GM19452 (cell line): ENCODE measurements around the gene MYO1C.
"Not testable (repeated sequence)": the region's sequence is repeated elsewhere in the genome, so short reads cannot be mapped to it uniquely, and the experiment has no call there.

Experiments
- ATAC-seq: cut with Tn5 transposase; IDR thresholded peaks from one replicate; pipeline ENCODE4 v1.9.1; 2021; ENCODE audit not compliant: unreplicated experiment

MYO1C gene

DNA sequence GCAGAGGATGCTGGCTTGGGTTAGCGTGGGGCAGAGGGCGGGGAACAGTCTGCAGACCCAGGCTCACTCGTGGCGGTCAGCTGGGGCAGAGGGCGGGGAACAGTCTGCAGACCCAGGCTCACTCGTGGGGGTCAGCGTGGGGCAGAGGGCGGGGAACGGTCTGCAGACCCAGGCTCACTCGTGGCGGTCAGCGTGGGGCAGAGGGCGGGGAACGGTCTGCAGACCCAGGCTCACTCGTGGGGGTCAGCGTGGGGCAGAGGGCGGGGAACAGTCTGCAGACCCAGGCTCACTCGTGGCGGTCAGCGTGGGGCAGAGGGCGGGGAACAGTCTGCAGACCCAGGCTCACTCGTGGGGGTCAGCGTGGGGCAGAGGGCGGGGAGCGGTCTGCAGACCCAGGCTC is 16.2 kb upstream of the MYO1C start:
- ATAC-seq = not testable (repeated sequence)

DNA sequence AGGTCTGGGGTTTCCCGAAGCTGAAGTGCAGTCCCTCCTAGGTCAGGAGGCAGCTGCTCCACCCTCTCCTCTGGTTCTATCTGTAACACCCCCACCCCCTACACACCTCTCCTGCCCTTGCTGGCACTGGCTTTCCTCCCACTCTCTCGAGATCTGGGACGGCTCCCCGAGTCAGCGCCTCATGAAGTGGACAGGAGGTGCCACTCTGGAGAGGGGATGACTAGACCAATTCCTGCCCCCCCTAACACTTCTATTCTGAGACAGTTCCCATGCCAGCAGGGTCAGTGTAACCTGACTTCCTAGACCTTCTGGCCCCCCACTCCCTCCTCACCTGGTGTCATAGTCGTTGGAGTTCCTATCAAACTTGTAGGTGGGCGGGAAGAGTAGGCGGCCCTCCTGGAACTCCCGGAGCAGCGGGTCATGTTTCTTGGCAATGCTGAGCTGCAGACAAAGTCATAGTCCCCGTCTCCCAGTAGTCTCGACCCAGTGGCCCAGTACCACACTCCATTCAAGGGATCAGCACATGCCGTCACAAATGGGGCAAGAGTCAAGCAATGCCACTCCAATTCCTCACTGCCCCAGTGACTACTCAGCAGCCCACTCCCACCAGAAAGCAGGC is 14.3 kb upstream of the MYO1C start:
- ATAC-seq = no peak

DNA sequence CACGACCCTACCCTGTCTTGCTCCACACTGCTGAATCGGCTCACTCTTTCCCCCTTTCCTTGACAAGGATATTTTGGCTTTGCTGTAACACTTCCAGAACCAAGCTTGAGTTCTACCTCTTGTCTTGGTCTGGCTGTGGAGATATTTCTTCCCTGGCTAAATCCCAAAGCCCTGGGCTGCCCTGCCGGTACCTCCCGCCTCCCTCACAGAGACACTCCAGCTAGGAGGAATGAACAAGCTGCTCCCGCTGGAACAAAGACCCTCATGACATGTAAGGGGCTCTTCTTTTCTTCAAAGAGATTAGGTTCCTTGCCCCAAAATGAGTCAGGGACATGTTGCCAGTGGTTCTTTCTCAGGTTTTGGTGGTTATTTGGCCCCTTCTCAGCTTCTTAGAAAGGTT is 13.1 kb upstream of the MYO1C start:
- no peak for ATAC-seq

DNA sequence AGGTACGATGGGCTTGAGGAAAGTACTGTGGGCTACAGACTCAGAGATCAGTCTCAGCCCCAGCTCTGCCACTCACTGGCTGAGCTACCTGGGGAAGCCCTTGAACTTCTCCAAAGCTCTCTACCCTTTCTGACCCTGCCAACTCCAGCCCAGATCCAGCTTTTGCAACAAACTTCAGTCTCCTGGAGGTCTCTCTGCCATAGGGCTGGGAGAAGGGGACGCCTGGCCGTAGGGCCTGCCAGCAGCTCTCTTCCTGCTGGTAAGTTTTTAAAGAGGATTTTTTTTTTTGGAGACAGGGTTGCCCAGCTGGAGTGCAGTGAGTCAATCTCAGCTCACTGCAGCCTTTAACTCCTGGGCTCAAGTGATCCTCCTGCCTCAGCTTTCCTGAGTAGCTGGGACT is 12.4 kb upstream of the MYO1C start:
- ATAC-seq = no peak

DNA sequence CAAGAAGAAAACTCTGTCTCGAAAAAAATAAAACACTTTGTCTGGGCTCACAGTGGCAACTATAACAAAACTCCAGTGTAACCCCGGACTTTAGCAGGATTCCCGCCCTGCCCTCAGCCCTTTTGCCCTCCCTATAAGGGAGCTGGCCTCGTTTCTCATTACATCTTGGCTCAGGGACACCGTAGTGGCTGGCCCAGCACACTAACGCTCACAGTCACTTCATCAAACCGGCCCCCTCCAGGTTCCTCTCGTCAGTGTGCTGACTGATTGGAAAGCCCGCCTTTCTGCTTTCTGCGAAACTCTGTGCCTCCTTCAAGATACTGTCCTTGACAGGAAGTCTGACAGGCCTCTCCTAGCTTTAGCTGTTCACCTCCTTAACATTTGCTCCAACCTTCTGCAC is 11.2 kb upstream of the MYO1C start:
- ATAC-seq = no peak

DNA sequence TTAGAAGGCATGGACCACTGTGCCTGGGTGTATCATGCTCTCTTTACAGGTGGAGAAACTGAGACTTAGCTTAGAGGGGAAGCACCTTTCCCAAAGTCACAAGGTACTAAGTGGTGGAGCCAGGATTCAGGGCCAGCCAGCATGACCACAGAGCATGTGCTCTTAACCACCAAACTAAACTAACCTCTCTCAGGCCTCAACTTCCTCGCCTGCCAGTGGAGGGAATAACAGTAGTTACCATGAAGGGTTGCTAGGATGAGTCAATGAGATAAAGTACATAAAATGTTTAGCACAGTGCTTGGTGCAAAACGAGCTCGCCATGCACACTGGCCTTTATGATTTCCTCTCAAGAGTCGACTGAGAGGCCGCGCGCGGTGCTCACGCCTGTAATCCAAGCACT is 6.4 kb upstream of the MYO1C start:
- no peak for ATAC-seq

DNA sequence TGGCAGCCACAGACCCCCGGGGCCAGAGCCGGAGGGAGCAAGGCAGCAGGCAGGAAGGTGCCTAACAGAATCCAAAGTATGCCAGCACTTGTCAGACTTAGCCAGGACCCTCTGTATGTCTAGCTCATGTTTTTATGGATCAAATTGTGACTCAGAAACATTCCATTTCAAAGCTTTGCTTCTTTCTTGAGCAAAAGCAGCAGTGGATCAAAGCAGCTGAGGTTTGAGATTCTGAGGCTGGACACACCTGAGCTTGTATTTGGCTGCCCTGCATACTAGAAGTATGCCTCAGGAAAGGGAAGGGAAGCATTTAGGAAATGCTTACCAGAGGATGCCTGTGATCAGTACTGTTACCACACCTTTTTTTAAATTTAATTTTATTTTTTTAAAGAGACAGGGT is 5.7 kb upstream of the MYO1C start:
- ATAC-seq = no peak

DNA sequence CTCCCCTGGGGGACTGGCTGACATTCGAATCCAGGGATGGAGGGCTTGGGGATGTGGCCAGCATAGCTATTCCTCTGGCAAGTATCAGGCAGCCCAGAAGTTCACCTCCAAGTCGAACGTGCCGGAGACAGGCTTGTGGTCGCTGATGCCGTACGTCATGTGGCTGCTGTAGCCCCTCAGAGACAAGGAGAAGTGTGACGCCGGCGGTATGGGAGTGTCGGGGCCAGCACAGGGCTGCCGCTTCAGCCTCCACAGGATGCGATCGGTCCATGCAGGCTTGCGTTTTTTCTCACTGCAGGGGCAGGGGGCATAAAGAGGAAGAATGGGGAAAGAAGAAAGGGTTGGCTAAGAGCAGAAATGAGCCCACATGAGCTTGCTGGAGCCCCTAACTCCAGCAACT is 5.3 kb upstream of the MYO1C start:
- no peak for ATAC-seq

DNA sequence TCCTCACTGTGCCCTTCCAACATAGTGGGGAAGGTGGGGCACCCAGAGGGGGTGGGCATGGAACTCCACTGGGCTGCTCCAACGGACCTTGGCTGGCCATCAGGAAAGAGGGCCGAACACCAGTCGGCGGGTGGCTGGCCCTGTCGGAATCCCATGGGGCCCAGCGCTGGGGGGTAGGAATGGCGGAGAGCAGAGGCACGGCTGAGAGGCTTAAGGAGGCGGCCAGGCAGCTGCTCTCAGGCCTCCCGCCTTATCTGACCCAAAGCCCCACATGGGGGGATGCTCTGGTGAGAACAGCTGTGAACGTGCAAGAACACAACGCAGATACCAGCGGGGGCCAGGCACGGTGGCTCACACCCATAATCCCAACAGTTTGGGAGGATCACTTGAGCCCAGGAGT is 4.4 kb upstream of the MYO1C start:
- ATAC-seq = no peak

DNA sequence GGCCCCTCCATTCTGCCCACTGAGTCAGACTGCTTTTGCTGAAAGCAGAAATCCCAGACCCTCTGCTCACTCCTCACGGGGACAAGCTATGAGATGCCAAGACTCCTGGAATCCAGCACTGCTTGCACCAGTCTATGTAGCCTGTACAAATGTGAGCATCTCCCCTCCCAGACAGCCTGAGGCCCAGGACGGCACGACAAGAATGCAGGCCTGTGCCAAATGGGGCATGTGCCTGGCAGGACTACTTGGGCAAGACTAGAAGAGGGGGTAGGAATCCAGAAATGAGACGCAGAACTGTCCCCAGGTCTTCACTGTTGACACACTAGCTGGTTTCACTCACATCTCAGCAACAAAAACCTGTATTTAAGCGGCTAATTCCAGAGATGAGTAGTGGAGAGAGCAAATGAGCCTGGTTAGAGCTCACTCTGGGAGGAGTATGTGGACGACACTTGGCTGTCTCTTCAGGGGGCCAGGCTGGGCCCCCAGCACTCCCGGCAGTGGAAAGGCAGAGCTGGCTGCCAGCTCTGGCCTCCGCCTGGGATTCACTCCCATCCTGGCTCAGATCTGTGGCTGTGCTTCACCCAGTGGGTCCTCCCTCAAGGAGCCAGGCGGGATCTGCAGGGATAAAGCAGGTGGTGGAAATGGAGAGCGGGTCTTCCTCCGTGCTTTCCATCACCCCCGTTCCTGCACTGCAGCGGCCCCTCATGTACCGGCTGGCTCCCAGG is 2.9 kb upstream of the MYO1C start:
- ATAC-seq = no peak

DNA sequence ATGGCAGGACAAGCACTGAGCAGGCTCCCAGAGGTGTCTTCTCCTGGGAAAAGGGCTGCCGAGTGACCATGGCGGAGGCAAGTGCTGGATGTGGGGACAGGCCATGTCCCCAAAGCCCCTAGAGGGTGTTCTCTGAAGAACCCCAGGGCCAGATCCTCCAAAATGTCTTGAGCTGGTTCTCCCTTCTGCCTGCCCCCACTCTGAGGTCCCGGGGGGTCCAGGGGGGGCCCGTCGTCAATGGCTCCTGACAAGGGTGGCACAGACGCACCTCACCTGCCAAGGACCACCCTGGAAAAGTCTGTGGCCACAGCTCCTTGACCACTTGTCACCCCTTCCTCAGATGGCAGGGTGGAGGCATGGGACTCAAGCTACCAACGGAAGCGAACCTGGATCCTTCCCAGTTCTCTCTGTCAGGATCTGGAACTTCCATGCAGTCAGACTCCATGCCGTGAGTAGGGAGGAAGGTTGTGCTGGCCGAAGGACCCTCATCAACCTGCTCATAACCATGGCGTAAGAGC is 2.3 kb upstream of the MYO1C start:
- ATAC-seq = no peak

DNA sequence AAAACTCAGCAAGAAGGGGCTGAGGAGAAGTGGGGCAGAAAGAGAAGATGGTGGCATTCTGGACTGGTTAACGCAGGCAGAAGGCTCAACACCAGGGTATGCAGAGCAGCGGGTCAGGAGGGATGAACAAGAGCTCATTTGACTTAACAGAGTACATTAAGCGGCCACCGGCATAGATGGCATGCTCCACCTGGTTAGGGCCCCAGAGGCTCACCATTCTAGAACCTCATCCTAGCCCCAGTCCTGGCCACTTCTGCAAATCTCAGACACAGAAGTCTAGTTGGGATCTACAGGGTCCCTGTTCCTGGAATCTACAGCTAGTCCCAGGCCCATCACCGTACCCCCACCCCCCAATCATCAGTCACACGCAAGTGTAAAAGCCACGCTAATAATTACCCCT is 1.7 kb upstream of the MYO1C start:
- no peak for ATAC-seq

DNA sequence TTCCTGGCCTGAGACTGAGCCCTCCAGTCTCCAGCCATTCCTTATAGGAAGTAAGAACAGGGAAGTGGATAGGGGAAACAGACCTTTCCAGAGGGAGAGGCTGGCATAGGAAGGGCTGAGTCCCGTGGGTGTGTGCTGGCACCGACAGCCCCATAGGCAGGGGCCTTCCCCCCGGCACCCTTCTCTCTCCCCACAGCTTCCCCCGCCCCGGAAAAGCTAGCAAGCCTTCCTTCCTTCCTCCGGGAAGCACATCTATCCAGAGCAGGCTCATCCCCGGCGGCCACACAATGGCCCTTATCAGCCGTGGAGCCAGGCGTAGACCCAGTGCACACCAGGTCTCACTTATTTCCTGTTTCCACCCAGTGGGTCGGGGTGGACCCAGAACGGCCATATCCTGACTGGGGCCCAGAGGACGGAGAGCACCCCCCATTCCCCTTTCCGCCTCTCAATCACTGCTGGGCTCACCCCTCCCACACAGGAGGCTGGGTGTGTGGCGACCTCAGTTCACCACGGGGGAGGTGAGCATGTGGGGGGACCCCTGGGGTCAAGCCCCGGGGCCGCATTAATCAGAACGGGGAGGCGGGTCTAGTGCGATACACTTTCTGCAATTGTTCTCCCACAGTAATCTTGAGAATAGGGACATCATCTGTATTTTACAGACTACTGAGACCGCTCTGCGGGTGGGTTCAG is 950 bp upstream of the MYO1C start:
- no peak for ATAC-seq

DNA sequence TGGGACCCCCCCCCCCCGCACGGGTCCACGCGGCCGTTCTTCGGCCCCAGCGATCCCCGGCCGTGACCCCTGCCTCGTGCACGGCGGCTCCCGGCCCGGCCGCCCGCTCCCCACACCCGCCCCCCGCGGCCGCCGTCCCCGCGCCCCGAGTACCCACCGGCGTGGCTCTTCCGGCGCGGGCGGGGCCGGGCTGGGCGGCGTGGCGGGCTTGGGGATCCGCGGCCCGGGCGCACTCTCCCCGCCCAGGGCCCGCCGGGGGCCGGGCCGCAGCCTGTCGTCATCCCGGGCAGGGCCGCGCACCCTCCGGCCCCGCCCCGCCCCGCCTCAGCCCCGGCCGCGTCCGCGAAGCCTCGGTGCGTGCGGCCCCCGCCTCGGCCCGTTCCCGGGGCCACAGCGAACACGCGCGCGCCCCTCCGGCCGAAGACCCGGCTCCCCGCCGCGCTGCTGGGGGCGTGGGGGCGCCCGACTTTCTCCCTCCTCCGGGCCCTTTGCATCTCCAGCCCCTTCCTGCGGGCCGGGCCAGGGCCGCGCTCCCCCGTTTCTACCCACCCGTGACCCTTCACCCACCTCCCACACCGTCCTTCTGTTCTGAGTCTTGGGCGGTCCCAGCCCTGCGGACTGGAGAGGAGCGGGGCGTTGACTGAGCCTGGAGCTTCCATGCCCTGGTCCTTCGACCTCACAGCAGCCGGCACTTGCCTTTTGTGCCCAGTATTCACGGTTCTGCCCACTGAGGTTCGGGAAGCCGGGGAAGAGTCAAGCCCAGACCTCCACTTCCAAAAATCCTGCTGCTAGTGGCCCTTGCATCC is 840 bp downstream of the MYO1C start:
- ATAC-seq = no peak

DNA sequence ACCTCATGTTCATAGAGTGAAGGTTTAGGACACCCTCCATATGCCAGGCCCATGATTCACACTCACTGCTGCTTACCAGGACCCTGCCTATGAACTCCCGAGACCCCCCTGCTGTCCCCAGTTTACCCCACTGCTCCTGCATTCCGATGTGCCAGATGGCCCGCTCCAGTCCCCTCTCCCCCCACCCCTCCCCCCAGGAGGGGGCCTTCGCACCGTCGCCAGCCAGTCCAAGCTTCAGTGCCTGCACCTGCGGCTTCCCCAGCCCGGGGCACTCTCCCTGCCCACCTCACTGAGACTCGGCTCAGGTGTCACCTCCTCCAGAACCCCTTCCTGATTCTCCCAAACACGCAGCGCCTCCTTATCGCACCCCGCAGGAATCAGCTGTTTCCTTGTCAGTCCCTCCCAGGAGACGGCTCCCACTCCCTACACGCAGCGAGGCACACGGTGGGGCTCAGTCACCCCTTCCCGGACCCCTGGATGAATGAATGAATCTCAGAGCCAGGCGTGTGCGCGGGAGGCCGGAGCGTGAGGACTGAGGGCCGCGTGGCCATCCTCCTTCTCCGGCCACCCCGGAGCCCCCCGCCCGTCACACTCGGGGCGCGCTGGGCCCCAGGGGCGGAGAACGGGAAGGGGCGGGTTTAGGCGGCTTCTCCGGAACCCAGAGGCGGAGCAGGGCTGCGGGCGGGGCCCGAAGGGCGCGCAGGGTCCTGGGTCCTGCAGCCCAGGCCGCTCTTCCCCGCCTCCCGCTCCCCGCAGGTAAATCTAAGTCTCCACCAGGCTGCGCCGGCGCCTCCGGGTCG is 1.6 kb downstream of the MYO1C start:
- no peak for ATAC-seq

DNA sequence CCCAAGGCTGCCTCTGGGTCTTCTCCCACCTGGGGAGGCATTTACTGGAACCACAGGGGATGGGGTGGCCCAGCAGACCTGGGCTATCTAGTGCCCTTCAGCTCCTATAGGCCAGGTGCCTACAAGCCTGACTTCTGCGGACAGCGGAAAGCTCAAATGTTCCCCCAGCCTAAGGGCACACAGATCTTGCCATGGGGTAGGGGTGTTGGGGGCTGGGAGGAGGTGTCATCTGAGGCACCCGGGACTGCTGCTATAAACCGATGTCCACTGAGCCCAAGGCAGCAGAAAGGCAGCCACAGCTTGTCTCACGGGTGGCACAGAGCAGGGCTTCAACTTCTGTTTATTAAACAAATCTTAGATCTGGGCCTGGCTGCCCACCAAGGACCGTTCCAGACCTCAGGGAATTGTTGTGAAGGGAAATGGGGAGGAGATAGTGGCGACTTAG is 3.6 kb downstream of the MYO1C start:
- ATAC-seq = no peak

DNA sequence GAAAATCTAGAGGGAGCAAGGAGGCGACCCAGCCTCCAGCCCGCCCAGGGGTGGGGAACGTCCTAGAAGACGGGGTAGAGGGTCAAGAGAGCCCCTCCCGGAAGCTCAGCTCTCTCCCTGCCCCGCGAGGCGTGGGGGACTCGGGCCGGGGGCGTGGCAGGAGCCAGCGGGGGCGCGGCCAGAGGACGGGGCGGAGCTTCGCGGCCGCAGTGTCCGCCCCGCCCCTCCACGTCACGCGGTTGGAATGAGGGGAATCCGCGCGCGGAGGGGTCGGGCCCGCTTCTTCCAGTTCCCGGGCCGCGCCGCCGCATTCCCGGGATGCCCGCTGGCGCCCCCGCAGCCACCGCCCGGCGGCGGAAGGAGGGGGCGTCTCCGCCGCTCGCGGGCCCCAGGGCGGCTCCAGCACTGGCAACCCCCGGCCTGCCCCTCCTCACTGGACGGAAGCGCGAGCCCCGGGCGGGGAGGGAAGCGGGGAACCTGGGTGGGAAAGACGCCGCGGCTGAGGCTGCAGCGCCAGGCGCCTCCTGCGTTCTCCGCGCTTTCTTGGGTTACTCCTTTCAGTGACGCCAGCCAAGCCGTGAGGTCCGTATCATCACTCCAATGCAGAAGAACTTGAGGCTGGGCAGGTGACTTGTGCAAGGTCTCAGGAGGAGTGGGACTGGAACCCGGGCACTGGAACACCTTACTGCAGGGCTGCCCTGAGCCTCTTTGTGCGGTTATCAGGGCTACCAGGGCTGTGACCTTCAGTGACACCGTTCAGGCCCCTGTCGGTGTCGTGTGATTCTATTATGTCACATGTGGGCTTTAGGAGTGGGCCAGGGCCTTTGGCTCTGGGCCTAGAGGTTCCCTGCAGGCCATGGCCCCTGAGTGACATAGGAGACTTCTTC is 4.3 kb downstream of the MYO1C start:
- no peak for ATAC-seq

DNA sequence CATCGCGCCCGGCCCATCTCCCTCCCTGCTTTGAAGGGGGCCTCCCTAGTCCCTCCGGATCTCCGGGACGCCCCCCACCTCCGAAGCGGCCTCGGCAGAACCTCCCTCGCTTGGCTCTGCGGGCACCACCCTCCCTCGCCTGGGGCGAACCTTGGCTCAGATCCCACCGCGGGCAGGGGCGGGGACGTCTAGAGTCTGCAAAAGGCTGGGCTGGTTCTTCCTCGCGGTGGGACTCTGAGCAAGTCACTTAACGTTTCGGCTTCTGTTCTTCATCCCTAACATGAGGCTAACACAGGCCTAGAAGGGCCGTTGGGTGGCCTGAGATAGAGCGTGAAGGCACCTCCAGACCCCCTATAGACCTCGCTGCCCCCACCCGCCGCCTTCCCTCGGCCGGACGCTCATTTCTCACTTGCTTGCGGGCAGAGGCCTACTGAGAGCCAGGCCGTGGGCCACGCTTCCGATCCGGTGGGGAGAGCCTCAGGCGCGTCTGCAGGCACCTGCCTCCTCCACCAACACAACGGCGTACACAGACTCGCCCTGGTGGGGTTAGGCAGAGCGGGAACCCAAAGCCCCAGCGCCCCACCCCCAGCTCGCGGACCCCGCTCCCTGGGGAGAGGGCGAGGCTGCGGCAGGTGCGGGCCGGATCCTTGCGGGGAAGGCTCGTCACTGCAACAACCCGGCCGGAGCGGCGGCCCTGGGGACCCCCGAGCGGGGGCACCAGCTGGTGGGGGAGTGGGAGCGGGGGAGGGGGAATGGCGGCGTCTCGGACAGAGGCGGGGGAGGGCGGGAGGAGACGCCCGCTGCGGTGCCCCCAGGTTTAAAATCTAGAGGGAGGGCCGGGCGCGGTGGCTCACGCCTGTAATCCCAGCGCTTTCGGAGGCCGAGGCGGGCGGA is 5.4 kb downstream of the MYO1C start:
- ATAC-seq = no peak
